NCI-H1417 (cell line): ENCODE measurements around the gene BTN3A1.
"Not testable (repeated sequence)": the region's sequence is repeated elsewhere in the genome, so short reads cannot be mapped to it uniquely, and the experiment has no call there.

Source experiments
- DNase-seq, 3 experiments: peaks; one replicate each; lab custom pipeline; 2025; lab: John Stamatoyannopoulos, UW

Gene BTN3A1

GRCh38 chr6:26441977-26442376 is 39.9 kb downstream of the BTN3A1 start:
- DNase-seq = no peak

- no peak for DNase-seq
Observed at GRCh38 chr6:26445934-26446667, 44.0 kb downstream of the BTN3A1 start.

- DNase-seq = no peak
Observed at GRCh38 chr6:26447257-26447656, 45.2 kb downstream of the BTN3A1 start.

GRCh38 chr6:26450240-26450639 is 48.2 kb downstream of the BTN3A1 start:
- DNase-seq = no peak

- DNase-seq = no peak
Observed at GRCh38 chr6:26452631-26453235, 50.7 kb downstream of the BTN3A1 start.

- no peak for DNase-seq
Observed at GRCh38 chr6:26454631-26455030, 52.6 kb downstream of the BTN3A1 start.

- DNase-seq = no peak
Observed at GRCh38 chr6:26455357-26455970, 53.4 kb downstream of the BTN3A1 start.

GRCh38 chr6:26457264-26457805 is 55.3 kb downstream of the BTN3A1 start:
- DNase-seq = no peak

GRCh38 chr6:26457806-26458688 is 56.0 kb downstream of the BTN3A1 start, which contains the start of gene BTN2A1:
Gene BTN2A1, plus strand, starts transcription at chr6:26457955. Its CDS starts 682 bp downstream, at chr6:26458637.
- peak; percentile 78 to 92 (median 90) for DNase-seq

GRCh38 chr6:26459023-26459810 is 57.1 kb downstream of the BTN3A1 start:
- no peak for DNase-seq

GRCh38 chr6:26461353-26461752 is 59.3 kb downstream of the BTN3A1 start:
- not testable (repeated sequence) for DNase-seq

GRCh38 chr6:26464014-26464413 is 61.9 kb downstream of the BTN3A1 start:
- no peak for DNase-seq

GRCh38 chr6:26464416-26465131 is 62.5 kb downstream of the BTN3A1 start:
- DNase-seq = no peak
